BE2C (cell line): ENCODE measurements around the gene FNTB.

Experiments used
- DNase-seq: peaks from one replicate; pipeline ENCODE4 v3.0.0-alpha.2; 2020
- H3K27me3 ChIP-seq: fragments of 250-450 bp; sonication (Bioruptor Pico); 2 replicates; pipeline ENCODE4 v1.5.1; 2020; ENCODE audit warnings: mild to moderate bottlenecking
- H3K36me3 ChIP-seq: fragments of 250-450 bp; sonication (Bioruptor Pico); 2 replicates; pipeline ENCODE4 v1.5.1; 2020; ENCODE audit warnings: mild to moderate bottlenecking
- H3K4me1 ChIP-seq: fragments of 250-450 bp; sonication (Bioruptor Pico); 2 replicates; pipeline ENCODE4 v1.5.1; 2020
- H3K4me3 ChIP-seq: 2 replicates; pipeline ENCODE4 v1.5.1; 2011; ENCODE audit warnings: low read depth, low read length
- H3K9me3 ChIP-seq: fragments of 250-450 bp; sonication (Bioruptor Pico); 2 replicates; pipeline ENCODE4 v1.5.1; 2020
- CTCF ChIP-seq: IDR thresholded peaks from 2 replicates; pipeline ENCODE4 v1.5.1; 2012; ENCODE audit warnings: mild to moderate bottlenecking, low read depth, low read length

Gene FNTB

GRCh38 chr14:64951724-64952123 is 35.0 kb upstream of the FNTB start:
- TF ChIP-seq CTCF = no peak
- H3K9me3 ChIP-seq = no peaks in the 10 kb centered on the region
- peaks cover 3% of the 10 kb centered on the region for H3K4me1 ChIP-seq
- H3K36me3 ChIP-seq = no peaks in the 10 kb centered on the region
- no peak for DNase-seq
- H3K4me3 ChIP-seq = no peak overlapping the region
- H3K27me3 ChIP-seq = no peaks in the 10 kb centered on the region

- Histone ChIP-seq H3K4me1 (peaks cover 3% of the 10 kb centered on the region), H3K4me3 (no peak overlapping the region), H3K27me3 (no peaks in the 10 kb centered on the region), H3K9me3 (no peaks in the 10 kb centered on the region), H3K36me3 (no peaks in the 10 kb centered on the region)
- peak; percentile 17; the same call in 1 of the 2 replicates for TF ChIP-seq CTCF
- no peak for DNase-seq
Observed at GRCh38 chr14:64952598-64953309, 33.9 kb upstream of the FNTB start.

- H3K4me3 ChIP-seq = no peak overlapping the region
- no peak for TF ChIP-seq CTCF
- DNase-seq = no peak
- H3K4me1 ChIP-seq = peaks cover 3% of the 10 kb centered on the region
- no peaks in the 10 kb centered on the region for H3K9me3 ChIP-seq
- H3K36me3 ChIP-seq = no peaks in the 10 kb centered on the region
- no peaks in the 10 kb centered on the region for H3K27me3 ChIP-seq
Observed at GRCh38 chr14:64953310-64953654, 33.4 kb upstream of the FNTB start.

- no peak for TF ChIP-seq CTCF
- Histone ChIP-seq H3K27me3 (no peaks in the 10 kb centered on the region), H3K9me3 (no peaks in the 10 kb centered on the region), H3K4me1 (peaks cover 3% of the 10 kb centered on the region), H3K4me3 (no peak overlapping the region), H3K36me3 (no peaks in the 10 kb centered on the region)
- DNase-seq = no peak
Observed at GRCh38 chr14:64953661-64954060, 33.0 kb upstream of the FNTB start.

GRCh38 chr14:64954491-64955240 is 32.0 kb upstream of the FNTB start:
- H3K4me3 ChIP-seq = no peak overlapping the region
- H3K27me3 ChIP-seq = no peaks in the 10 kb centered on the region
- no peak for TF ChIP-seq CTCF
- no peak for DNase-seq
- H3K9me3 ChIP-seq = no peaks in the 10 kb centered on the region
- H3K4me1 ChIP-seq = peaks cover 3% of the 10 kb centered on the region
- no peaks in the 10 kb centered on the region for H3K36me3 ChIP-seq

- no peaks in the 10 kb centered on the region for H3K36me3 ChIP-seq
- no peaks in the 10 kb centered on the region for H3K27me3 ChIP-seq
- peaks cover 3% of the 10 kb centered on the region for H3K4me1 ChIP-seq
- no peak for DNase-seq
- H3K4me3 ChIP-seq = no peak overlapping the region
- no peaks in the 10 kb centered on the region for H3K9me3 ChIP-seq
- TF ChIP-seq CTCF = no peak
Observed at GRCh38 chr14:64955297-64955696, 31.4 kb upstream of the FNTB start.
